Measurements from ENCODE around the gene RPLP1. TPM values are rescaled to one million over a fixed set of nuclear protein-coding genes. Genes with fewer than 3 reads are reported as not detected.

Gene RPLP1
- total RNA-seq, 3 donors from 2014 or later (not counting 1 experiment from before 2014, with no cell fraction given) = 895 to 1,167 (median 974) TPM

DNA sequence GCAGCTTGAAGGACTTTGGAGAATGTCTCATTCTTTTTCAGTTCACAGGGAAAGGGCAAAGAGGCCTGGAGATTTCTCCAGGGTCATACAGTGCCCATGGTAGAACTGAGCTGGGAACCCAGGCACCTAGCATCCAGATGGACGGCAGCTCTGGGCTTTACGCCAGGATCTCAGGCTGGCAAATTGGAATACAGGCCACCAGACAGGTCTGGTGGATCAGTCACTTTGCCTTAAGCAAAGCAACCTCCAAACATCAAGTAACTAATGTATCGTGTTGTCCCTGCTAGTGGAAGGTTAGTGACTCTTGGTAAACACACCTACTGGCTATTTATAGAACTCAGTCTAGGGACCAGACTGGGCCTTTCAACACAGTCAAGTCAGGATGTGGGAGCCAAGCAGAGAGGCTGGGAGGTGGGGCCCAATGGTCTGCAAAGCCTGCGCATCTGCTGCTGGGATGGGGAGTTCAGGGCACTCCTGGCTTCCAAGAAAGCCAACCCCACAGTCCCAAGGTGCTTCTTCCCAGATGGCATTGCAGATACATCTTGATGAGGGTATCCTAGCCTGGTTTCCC lies 30.2 kb downstream of the RPLP1 start:
- peaks cover 6% of the 10 kb centered on the region for H3K9me3 ChIP-seq (ENCODE audit: control insufficient read depth, insufficient read depth, low read length)
- DNase-seq (no peak), ATAC-seq (no peak)
- Mint-ChIP-seq H3K4me3 (no peak overlapping the region), H3K9me3 (peaks cover 0 to 5% of the 10 kb centered on the region in 2 donors), H3K27ac (peak overlapping the region in 1 of 2 donors; percentile 57), H3K27me3 (ENCODE audit: low read depth in 2 of 2) (peaks cover 10 to 11% of the 10 kb centered on the region in 2 donors), H3K36me3 (no peaks in the 10 kb centered on the region), H3K4me1 (peaks cover 50 to 62% of the 10 kb centered on the region in 2 donors)
- H3K27me3 ChIP-seq (ENCODE audit: control insufficient read depth, insufficient read depth, low read length) = no peaks in the 10 kb centered on the region
- H3K4me1 ChIP-seq (ENCODE audit: control insufficient read depth, insufficient read depth, low read length) = peaks cover 29% of the 10 kb centered on the region
- TF ChIP-seq, protein P1, sequence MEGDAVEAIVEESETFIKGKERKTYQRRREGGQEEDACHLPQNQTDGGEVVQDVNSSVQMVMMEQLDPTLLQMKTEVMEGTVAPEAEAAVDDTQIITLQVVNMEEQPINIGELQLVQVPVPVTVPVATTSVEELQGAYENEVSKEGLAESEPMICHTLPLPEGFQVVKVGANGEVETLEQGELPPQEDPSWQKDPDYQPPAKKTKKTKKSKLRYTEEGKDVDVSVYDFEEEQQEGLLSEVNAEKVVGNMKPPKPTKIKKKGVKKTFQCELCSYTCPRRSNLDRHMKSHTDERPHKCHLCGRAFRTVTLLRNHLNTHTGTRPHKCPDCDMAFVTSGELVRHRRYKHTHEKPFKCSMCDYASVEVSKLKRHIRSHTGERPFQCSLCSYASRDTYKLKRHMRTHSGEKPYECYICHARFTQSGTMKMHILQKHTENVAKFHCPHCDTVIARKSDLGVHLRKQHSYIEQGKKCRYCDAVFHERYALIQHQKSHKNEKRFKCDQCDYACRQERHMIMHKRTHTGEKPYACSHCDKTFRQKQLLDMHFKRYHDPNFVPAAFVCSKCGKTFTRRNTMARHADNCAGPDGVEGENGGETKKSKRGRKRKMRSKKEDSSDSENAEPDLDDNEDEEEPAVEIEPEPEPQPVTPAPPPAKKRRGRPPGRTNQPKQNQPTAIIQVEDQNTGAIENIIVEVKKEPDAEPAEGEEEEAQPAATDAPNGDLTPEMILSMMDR (IDR thresholded peaks at IDR 0.05) = no peak
- WGBS (ENCODE audit: insufficient coverage) = 96% methylated on average over 4 of the region's 4 CpGs
- H3K27ac ChIP-seq (ENCODE audit: low read length) = no peak overlapping the region
- no peaks in the 10 kb centered on the region for H3K36me3 ChIP-seq (ENCODE audit: control insufficient read depth, insufficient read depth, low read length)
- intact Hi-C loops (cut with micrococcal nuclease) = no loop called here
- no peak overlapping the region for H3K4me3 ChIP-seq (ENCODE audit: low read length)

GRCh38 chr15:69484837-69485236 lies 32.2 kb downstream of the RPLP1 start:
- TF ChIP-seq, protein P1 (IDR thresholded peaks at IDR 0.05) = no peak
- ATAC-seq (no peak), DNase-seq (no peak)
- intact Hi-C loops (cut with micrococcal nuclease) = no loop called here
- peaks cover 0 to 3% of the 10 kb centered on the region in 2 donors for H3K9me3 Mint-ChIP-seq
- no peaks in the 10 kb centered on the region for H3K36me3 Mint-ChIP-seq
- H3K27me3 Mint-ChIP-seq (ENCODE audit: low read depth in 2 of 2) = peaks cover 8 to 10% of the 10 kb centered on the region in 2 donors
- no peak overlapping the region for H3K4me3 Mint-ChIP-seq
- peaks cover 6% of the 10 kb centered on the region for H3K9me3 ChIP-seq (ENCODE audit: control insufficient read depth, insufficient read depth, low read length)
- no peaks in the 10 kb centered on the region for H3K36me3 ChIP-seq (ENCODE audit: control insufficient read depth, insufficient read depth, low read length)
- H3K27ac Mint-ChIP-seq = peak overlapping the region in 1 of 2 donors; percentile 14
- WGBS (ENCODE audit: insufficient coverage) = 56% methylated on average over 6 of the region's 6 CpGs
- peaks cover 31% of the 10 kb centered on the region for H3K4me1 ChIP-seq (ENCODE audit: control insufficient read depth, insufficient read depth, low read length)
- H3K27ac ChIP-seq (ENCODE audit: low read length) = no peak overlapping the region
- H3K27me3 ChIP-seq (ENCODE audit: control insufficient read depth, insufficient read depth, low read length) = no peaks in the 10 kb centered on the region
- H3K4me3 ChIP-seq (ENCODE audit: low read length) = no peak overlapping the region
- peaks cover 58 to 62% of the 10 kb centered on the region in 2 donors for H3K4me1 Mint-ChIP-seq

- H3K36me3 ChIP-seq (ENCODE audit: control insufficient read depth, insufficient read depth, low read length) = no peaks in the 10 kb centered on the region
- DNase-seq (no peak), ATAC-seq (no peak)
- no peaks in the 10 kb centered on the region for H3K27me3 ChIP-seq (ENCODE audit: control insufficient read depth, insufficient read depth, low read length)
- peaks cover 0 to 3% of the 10 kb centered on the region in 2 donors for H3K9me3 Mint-ChIP-seq
- intact Hi-C loops (cut with micrococcal nuclease) = no loop called here
- TF ChIP-seq, protein P1 (IDR thresholded peaks at IDR 0.05) = no peak
- H3K4me3 Mint-ChIP-seq = no peak overlapping the region
- no peak overlapping the region for H3K4me3 ChIP-seq (ENCODE audit: low read length)
- H3K9me3 ChIP-seq (ENCODE audit: control insufficient read depth, insufficient read depth, low read length) = peaks cover 3% of the 10 kb centered on the region
- peaks cover 10% of the 10 kb centered on the region in 2 donors for H3K27me3 Mint-ChIP-seq (ENCODE audit: low read depth in 2 of 2)
- peaks cover 38% of the 10 kb centered on the region for H3K4me1 ChIP-seq (ENCODE audit: control insufficient read depth, insufficient read depth, low read length)
- peaks cover 56 to 63% of the 10 kb centered on the region in 2 donors for H3K4me1 Mint-ChIP-seq
- H3K36me3 Mint-ChIP-seq = no peaks in the 10 kb centered on the region
- H3K27ac Mint-ChIP-seq = no peak overlapping the region
- 98% methylated on average over 3 of the region's 3 CpGs for WGBS (ENCODE audit: insufficient coverage)
- no peak overlapping the region for H3K27ac ChIP-seq (ENCODE audit: low read length)
These were observed 34.0 kb downstream of the RPLP1 start for GRCh38 chr15:69486481-69487110.

Measured in natural killer cell (primary cell).